ENCODE data around the gene KRTAP19-3. TPM values are rescaled to one million over a fixed set of nuclear protein-coding genes. Genes with fewer than 3 reads are reported as not detected.

KRTAP19-3 gene
- total RNA-seq, 1 donor from 2014 or later, result not detected

Other genes with a start within 250 kb of the KRTAP19-3 start
- gene KRTAP24-1, start 209.1 kb downstream of the KRTAP19-3 start, total RNA-seq, result not detected in 2 replicates
- gene KRTAP25-1, start 202.5 kb downstream of the KRTAP19-3 start, total RNA-seq, result not detected in 2 replicates
- not detected in 2 replicates for gene KRTAP26-1, start 171.7 kb downstream of the KRTAP19-3 start, total RNA-seq
- not detected in 2 replicates for gene KRTAP27-1, start 154.3 kb downstream of the KRTAP19-3 start, total RNA-seq
- not detected in 2 replicates for gene KRTAP23-1, start 143.4 kb downstream of the KRTAP19-3 start, total RNA-seq
- not detected in 2 replicates for gene KRTAP13-2, start 119.7 kb downstream of the KRTAP19-3 start, total RNA-seq
- gene KRTAP13-1, start 96.0 kb downstream of the KRTAP19-3 start, total RNA-seq, result not detected in 2 replicates
- gene KRTAP13-3, start 66.1 kb downstream of the KRTAP19-3 start, total RNA-seq, result not detected in 2 replicates
- not detected in 2 replicates for gene KRTAP13-4, start 61.8 kb downstream of the KRTAP19-3 start, total RNA-seq
- not detected in 2 replicates for gene KRTAP15-1, start 51.7 kb downstream of the KRTAP19-3 start, total RNA-seq
- not detected in 2 replicates for gene KRTAP19-1, start 11.6 kb downstream of the KRTAP19-3 start, total RNA-seq
- not detected in 2 replicates for gene KRTAP19-2, start 4.6 kb downstream of the KRTAP19-3 start, total RNA-seq
- not detected in 2 replicates for gene KRTAP19-4, start 5.2 kb upstream of the KRTAP19-3 start, total RNA-seq
- gene KRTAP19-5, start 10.1 kb upstream of the KRTAP19-3 start, total RNA-seq, result not detected in 2 replicates
- gene KRTAP19-6, start 49.9 kb upstream of the KRTAP19-3 start, total RNA-seq, result not detected in 2 replicates
- gene KRTAP19-7, start 69.3 kb upstream of the KRTAP19-3 start, total RNA-seq, result not detected in 2 replicates
- gene KRTAP22-2, start 98.4 kb upstream of the KRTAP19-3 start, total RNA-seq, result not detected in 2 replicates
- not detected in 2 replicates for gene KRTAP6-3, start 100.4 kb upstream of the KRTAP19-3 start, total RNA-seq
- gene KRTAP6-2, start 106.9 kb upstream of the KRTAP19-3 start, total RNA-seq, result not detected in 2 replicates
- not detected in 2 replicates for gene KRTAP22-1, start 109.1 kb upstream of the KRTAP19-3 start, total RNA-seq
- gene KRTAP6-1, start 121.9 kb upstream of the KRTAP19-3 start, total RNA-seq, result not detected in 2 replicates
- gene KRTAP20-1, start 124.4 kb upstream of the KRTAP19-3 start, total RNA-seq, result not detected in 2 replicates
- gene KRTAP20-4, start 128.6 kb upstream of the KRTAP19-3 start, total RNA-seq, result not detected in 2 replicates
- not detected in 2 replicates for gene KRTAP20-2, start 143.2 kb upstream of the KRTAP19-3 start, total RNA-seq
- gene KRTAP20-3, start 150.9 kb upstream of the KRTAP19-3 start, total RNA-seq, result not detected in 2 replicates
- gene KRTAP21-3, start 226.8 kb upstream of the KRTAP19-3 start, total RNA-seq, result not detected in 2 replicates